K562 (cell line): ENCODE data around the gene NOCT. TPM values are rescaled to one million over a fixed set of nuclear protein-coding genes. Genes with fewer than 3 reads are reported as not detected.

Source experiments
- ESRRB ChIP-seq: fragments of 250-450 bp; sonication (Bioruptor Pico); IDR thresholded peaks from 2 replicates; pipeline ENCODE4 v1.5.0; 2020; ENCODE audit warnings: mild to moderate bottlenecking, moderate library complexity, borderline replicate concordance
- HMG20A ChIP-seq: fragments of 450-650 bp; formaldehyde crosslinking; conservative IDR thresholded peaks from 2 replicates; pipeline ENCODE4 v1.4.0; 2020; ENCODE audit warnings: mild to moderate bottlenecking, mixed read lengths
- MAFK ChIP-seq: IDR thresholded peaks from 2 replicates; pipeline ENCODE4 v1.6.1; 2011; ENCODE audit warnings: low read length, improper control_type of control experiment
- NR2C1 ChIP-seq, 2 experiments: fragments of 450-650 bp; IDR thresholded peaks; 2 replicates each; pipeline ENCODE4 v1.6.1; 2017; ENCODE audit warnings: mild to moderate bottlenecking in 2 of 2, antibody characterized with exemption in 1 of 2, inconsistent platforms in 1 of 2, missing compliant biosample characterization in 1 of 2, missing genetic modification characterization in 1 of 2
- NR2C2 ChIP-seq, 2 experiments: fragments of 200-800 bp in 1 of 2; sonication (Bioruptor generic) in 1 of 2; sonication (generic) in 1 of 2; formaldehyde crosslinking in 1 of 2; IDR thresholded peaks; 2 replicates each; pipeline versions ENCODE4 v1.6.1 to v1.8.0; 2016 to 2022; ENCODE audit warnings: mild to moderate bottlenecking in 1 of 2, missing compliant biosample characterization in 1 of 2, missing genetic modification characterization in 1 of 2, missing genetic modification reagents in 1 of 2
- NRF1 ChIP-seq, 2 experiments: fragments of 450-650 bp; IDR thresholded peaks in 1 of 2; conservative IDR thresholded peaks in 1 of 2; 2 replicates each; pipeline ENCODE4 v1.6.1; 2014; ENCODE audit warnings: mild to moderate bottlenecking in 2 of 2
- OTX1 ChIP-seq: fragments of 450-650 bp; formaldehyde crosslinking; IDR thresholded peaks from 2 replicates; pipeline ENCODE4 v1.4.0; 2022; ENCODE audit warnings: mild to moderate bottlenecking
- POLR2H ChIP-seq: IDR thresholded peaks from 2 replicates; pipeline ENCODE4 v1.6.1; 2016; ENCODE audit warnings: missing genetic modification characterization, low read depth, mild to moderate bottlenecking, control low read depth, missing compliant biosample characterization, moderate library complexity
- RAD21 ChIP-seq, 2 experiments: fragments of 250-450 bp in 1 of 2; fragments of 450-650 bp in 1 of 2; sonication (Bioruptor Pico) in 1 of 2; formaldehyde crosslinking in 1 of 2; IDR thresholded peaks in 1 of 2; conservative IDR thresholded peaks in 1 of 2; 2 replicates each; pipeline versions ENCODE4 v1.4.0 to v1.8.0; 2020 to 2022; ENCODE audit warnings: mild to moderate bottlenecking in 2 of 2, moderate library complexity in 1 of 2
- RBM25 ChIP-seq: fragments of 200-400 bp; formaldehyde crosslinking; IDR thresholded peaks from 2 replicates; pipeline ENCODE4 v1.6.1; 2018; ENCODE audit warnings: low read length, low read depth, moderate library complexity; ENCODE audit not compliant: severe bottlenecking
- TBL1XR1 ChIP-seq, 2 experiments: IDR thresholded peaks; 2 replicates each; pipeline ENCODE4 v1.6.1; 2012; ENCODE audit warnings: improper control_type of control experiment in 2 of 2, low read length in 2 of 2, mild to moderate bottlenecking in 1 of 2
- polyA plus RNA-seq, 8 experiments: library from polyadenylated mRNA; depleted of rRNA in 4 of 8; stranded (reverse) in 5 of 8; unstranded in 3 of 8; fragments of >200 nt; fragmentation: Nextera tagmentation in 2 of 8; fragmentation: Illumina TruSeq in 1 of 8; extraction: Ambion mirVana in 2 of 8; extraction: Trizol in 1 of 8; gene quantifications; 2 replicates each; pipeline versions ENCODE4 v1.2.1 to v1.2.3, GENCODE V29; 2011 to 2014; ENCODE audit warnings: inconsistent platforms in 1 of 8, missing spikeins in 1 of 8
- total RNA-seq, 7 experiments: library from RNA; depleted of rRNA in 6 of 7; stranded (reverse); fragments of >200 nt in 6 of 7; fragmentation: Illumina TruSeq in 2 of 7; extraction: Trizol in 2 of 7; gene quantifications; 2 replicates each; pipeline versions ENCODE4 v1.2.1 to v1.2.3, GENCODE V29; 2011 to 2021; ENCODE audit warnings: low replicate concordance in 1 of 7
- TF ChIP-seq, protein P1 (sequence below): fragments of 450-650 bp; IDR thresholded peaks from 2 replicates; pipeline ENCODE4 v1.7.0; 2016; ENCODE audit warnings: borderline replicate concordance
- TF ChIP-seq, protein P2 (sequence below): sonication (generic); formaldehyde crosslinking; IDR thresholded peaks from 2 replicates; pipeline ENCODE4 v1.8.0; 2022; ENCODE audit warnings: mild to moderate bottlenecking, missing genetic modification reagents
- TF ChIP-seq, protein P3 (sequence below), 3 experiments: IDR thresholded peaks in 2 of 3; conservative IDR thresholded peaks in 1 of 3; 2 replicates each; pipeline ENCODE4 v1.5.1; 2011 to 2012; ENCODE audit warnings: low read length in 3 of 3, mild to moderate bottlenecking in 3 of 3, control low read depth in 2 of 3, improper control_type of control experiment in 1 of 3, inconsistent platforms in 1 of 3, low read depth in 1 of 3, mixed read lengths in 1 of 3, moderate library complexity in 1 of 3; ENCODE audit not compliant: insufficient read depth in 2 of 3
- TF ChIP-seq, protein P4 (sequence below): fragments of 450-650 bp; IDR thresholded peaks from 2 replicates; pipeline ENCODE4 v1.6.1; 2017; ENCODE audit warnings: mild to moderate bottlenecking, moderate library complexity
- TF ChIP-seq, protein P5 (sequence below): fragments of 250-450 bp; sonication (Bioruptor Pico); IDR thresholded peaks from 2 replicates; pipeline ENCODE4 v1.9.0; 2021; ENCODE audit warnings: mild to moderate bottlenecking, inconsistent platforms

NOCT gene
- total and polyA plus RNA-seq, 9 of the 15 experiments (the other 6 are each of a cell fraction or from before 2014, with no cell fraction given) = 1.3 to 20.2 (median 11.1) TPM

DNA sequence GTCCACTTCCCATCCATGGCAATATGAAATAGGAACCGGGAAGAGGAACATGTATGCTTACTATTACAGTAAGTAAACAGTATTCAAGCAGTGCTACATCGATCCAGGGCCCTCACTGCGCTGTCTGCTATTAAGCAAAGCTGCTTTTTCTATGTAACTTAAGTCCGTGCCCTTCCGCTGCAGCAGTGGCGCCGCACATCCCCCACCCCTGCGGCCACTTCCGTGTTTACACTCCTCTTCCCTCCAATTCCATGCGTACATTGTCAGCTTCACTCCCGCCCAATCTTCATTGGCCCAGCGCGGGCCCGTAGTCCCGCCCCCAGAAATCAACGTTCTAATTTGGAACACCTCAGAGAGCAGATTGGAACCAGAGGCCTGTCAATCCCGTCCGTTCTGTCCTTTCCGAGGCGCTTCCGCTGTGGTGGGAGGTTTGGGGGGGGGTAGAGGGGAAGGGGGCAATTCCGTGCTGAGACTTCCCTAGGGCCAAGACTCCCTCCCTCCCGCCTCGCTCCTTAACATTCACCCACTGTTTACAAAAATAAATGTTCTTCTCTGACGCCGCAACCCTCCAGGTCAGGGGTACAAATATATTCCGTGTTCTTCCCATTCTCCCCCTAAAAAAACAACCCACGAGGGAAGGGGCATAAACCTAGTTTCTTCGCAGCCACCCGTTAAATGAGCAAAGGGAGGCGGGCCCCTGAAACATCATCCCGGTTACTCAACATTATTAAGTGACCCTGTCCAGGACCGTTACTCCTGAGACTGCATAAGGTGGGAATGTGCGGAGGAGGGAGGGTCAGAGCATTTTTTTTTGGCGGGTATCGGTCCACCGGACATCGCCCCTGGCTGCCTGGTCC, 67.4 kb downstream of the NOCT start (continued):
- TF ChIP-seq, protein P1, sequence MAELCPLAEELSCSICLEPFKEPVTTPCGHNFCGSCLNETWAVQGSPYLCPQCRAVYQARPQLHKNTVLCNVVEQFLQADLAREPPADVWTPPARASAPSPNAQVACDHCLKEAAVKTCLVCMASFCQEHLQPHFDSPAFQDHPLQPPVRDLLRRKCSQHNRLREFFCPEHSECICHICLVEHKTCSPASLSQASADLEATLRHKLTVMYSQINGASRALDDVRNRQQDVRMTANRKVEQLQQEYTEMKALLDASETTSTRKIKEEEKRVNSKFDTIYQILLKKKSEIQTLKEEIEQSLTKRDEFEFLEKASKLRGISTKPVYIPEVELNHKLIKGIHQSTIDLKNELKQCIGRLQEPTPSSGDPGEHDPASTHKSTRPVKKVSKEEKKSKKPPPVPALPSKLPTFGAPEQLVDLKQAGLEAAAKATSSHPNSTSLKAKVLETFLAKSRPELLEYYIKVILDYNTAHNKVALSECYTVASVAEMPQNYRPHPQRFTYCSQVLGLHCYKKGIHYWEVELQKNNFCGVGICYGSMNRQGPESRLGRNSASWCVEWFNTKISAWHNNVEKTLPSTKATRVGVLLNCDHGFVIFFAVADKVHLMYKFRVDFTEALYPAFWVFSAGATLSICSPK = no peak
- TF ChIP-seq, protein P2, sequence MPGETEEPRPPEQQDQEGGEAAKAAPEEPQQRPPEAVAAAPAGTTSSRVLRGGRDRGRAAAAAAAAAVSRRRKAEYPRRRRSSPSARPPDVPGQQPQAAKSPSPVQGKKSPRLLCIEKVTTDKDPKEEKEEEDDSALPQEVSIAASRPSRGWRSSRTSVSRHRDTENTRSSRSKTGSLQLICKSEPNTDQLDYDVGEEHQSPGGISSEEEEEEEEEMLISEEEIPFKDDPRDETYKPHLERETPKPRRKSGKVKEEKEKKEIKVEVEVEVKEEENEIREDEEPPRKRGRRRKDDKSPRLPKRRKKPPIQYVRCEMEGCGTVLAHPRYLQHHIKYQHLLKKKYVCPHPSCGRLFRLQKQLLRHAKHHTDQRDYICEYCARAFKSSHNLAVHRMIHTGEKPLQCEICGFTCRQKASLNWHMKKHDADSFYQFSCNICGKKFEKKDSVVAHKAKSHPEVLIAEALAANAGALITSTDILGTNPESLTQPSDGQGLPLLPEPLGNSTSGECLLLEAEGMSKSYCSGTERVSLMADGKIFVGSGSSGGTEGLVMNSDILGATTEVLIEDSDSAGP = no peak
- peak; percentile 65 to 72 for TF ChIP-seq NRF1 (conservative IDR thresholded peaks at IDR 0.05 in 1 of 2, IDR thresholded peaks at IDR 0.05 in 1 of 2)
- peak; percentile 17 to 45; a peak in 1 of 4 replicates for TF ChIP-seq TBL1XR1 (IDR thresholded peaks at IDR 0.05; ENCODE audit: low read length in 2 of 2)
- no peak for TF ChIP-seq MAFK
- TF ChIP-seq, protein P3, sequence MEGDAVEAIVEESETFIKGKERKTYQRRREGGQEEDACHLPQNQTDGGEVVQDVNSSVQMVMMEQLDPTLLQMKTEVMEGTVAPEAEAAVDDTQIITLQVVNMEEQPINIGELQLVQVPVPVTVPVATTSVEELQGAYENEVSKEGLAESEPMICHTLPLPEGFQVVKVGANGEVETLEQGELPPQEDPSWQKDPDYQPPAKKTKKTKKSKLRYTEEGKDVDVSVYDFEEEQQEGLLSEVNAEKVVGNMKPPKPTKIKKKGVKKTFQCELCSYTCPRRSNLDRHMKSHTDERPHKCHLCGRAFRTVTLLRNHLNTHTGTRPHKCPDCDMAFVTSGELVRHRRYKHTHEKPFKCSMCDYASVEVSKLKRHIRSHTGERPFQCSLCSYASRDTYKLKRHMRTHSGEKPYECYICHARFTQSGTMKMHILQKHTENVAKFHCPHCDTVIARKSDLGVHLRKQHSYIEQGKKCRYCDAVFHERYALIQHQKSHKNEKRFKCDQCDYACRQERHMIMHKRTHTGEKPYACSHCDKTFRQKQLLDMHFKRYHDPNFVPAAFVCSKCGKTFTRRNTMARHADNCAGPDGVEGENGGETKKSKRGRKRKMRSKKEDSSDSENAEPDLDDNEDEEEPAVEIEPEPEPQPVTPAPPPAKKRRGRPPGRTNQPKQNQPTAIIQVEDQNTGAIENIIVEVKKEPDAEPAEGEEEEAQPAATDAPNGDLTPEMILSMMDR (IDR thresholded peaks at IDR 0.05 in 2 of 3, conservative IDR thresholded peaks at IDR 0.05 in 1 of 3; ENCODE audit: insufficient read depth in 2 of 3, low read depth in 1 of 3, low read length in 3 of 3) = no peak
- TF ChIP-seq RAD21 (CRISPR knock-in tag; conservative IDR thresholded peaks at IDR 0.05 in 1 of 2, IDR thresholded peaks at IDR 0.05 in 1 of 2) = no peak
- TF ChIP-seq NR2C2 (CRISPR knock-in tag; IDR thresholded peaks at IDR 0.05) = 0 out of 2 replicates have a peak, but pooled peaks have one; percentile 36
- peak; percentile 39 for TF ChIP-seq NR2C2 (tag; IDR thresholded peaks at IDR 0.05)
- TF ChIP-seq, protein P4, sequence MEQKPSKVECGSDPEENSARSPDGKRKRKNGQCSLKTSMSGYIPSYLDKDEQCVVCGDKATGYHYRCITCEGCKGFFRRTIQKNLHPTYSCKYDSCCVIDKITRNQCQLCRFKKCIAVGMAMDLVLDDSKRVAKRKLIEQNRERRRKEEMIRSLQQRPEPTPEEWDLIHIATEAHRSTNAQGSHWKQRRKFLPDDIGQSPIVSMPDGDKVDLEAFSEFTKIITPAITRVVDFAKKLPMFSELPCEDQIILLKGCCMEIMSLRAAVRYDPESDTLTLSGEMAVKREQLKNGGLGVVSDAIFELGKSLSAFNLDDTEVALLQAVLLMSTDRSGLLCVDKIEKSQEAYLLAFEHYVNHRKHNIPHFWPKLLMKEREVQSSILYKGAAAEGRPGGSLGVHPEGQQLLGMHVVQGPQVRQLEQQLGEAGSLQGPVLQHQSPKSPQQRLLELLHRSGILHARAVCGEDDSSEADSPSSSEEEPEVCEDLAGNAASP = no peak
- TF ChIP-seq HMG20A = no peak
- TF ChIP-seq NR2C1 (IDR thresholded peaks at IDR 0.05) = no peak
- no peak for TF ChIP-seq NR2C1 (tag; IDR thresholded peaks at IDR 0.05)
- peak; percentile 60 for TF ChIP-seq RBM25
- TF ChIP-seq OTX1 (CRISPR knock-in tag) = no peak
- no peak for TF ChIP-seq ESRRB (CRISPR knock-in tag)
- TF ChIP-seq POLR2H (tag) = peak; percentile 74
- TF ChIP-seq, protein P5, sequence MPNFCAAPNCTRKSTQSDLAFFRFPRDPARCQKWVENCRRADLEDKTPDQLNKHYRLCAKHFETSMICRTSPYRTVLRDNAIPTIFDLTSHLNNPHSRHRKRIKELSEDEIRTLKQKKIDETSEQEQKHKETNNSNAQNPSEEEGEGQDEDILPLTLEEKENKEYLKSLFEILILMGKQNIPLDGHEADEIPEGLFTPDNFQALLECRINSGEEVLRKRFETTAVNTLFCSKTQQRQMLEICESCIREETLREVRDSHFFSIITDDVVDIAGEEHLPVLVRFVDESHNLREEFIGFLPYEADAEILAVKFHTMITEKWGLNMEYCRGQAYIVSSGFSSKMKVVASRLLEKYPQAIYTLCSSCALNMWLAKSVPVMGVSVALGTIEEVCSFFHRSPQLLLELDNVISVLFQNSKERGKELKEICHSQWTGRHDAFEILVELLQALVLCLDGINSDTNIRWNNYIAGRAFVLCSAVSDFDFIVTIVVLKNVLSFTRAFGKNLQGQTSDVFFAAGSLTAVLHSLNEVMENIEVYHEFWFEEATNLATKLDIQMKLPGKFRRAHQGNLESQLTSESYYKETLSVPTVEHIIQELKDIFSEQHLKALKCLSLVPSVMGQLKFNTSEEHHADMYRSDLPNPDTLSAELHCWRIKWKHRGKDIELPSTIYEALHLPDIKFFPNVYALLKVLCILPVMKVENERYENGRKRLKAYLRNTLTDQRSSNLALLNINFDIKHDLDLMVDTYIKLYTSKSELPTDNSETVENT (CRISPR knock-in tag) = no peak
